Measurements from ENCODE around the gene SSC5D.
"Not testable (repeated sequence)": the region's sequence is repeated elsewhere in the genome, so short reads cannot be mapped to it uniquely, and the experiment has no call there.

The SSC5D gene

GRCh38 chr19:55508120-55508519 is 19.9 kb downstream of the SSC5D start:
- FAIRE-seq: no peak

- peak; percentile 80 for FAIRE-seq
These were observed 28.8 kb downstream of the SSC5D start for GRCh38 chr19:55516878-55517620.

DNA sequence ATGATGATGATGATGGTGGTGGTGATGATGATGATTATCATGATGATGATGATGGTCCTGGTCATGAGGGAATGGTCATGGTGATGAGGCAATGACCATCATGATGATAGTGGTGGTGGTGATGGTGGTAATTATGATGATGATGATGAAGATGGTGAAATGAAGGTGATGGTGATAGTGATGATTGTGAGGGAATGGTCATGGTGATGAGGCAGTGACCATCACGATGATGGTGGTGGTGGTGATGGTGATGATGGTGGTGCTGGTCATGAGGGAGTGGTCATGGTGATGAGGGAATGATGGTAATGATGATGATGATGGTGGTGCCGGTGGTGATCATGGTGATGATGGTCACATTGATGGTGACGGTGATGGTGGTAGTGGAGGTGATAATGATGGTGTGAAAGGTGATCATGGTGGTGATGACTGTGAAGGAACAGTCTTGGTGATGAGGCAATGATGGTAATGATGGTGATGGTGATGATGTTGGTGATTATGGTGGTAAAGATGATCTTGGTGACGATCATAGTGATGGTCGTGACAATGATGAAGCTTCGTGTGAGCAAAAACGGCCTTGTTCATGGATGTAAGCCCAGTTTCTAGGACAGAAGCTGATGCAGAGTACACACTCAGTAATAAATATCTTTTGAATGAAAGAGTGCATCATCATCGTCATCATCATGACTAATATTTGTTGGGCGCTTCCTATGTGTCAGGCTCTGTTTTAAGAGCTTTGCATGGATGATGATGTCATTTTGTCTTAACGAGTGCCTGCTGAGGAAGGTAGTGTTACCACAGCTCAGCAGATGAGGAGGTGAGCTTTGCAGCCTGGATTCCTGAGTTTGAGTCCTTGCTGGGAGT is 31.4 kb downstream of the SSC5D start:
- no peak for FAIRE-seq

- no peak for FAIRE-seq
These were observed 32.6 kb downstream of the SSC5D start for GRCh38 chr19:55520691-55521292.

DNA sequence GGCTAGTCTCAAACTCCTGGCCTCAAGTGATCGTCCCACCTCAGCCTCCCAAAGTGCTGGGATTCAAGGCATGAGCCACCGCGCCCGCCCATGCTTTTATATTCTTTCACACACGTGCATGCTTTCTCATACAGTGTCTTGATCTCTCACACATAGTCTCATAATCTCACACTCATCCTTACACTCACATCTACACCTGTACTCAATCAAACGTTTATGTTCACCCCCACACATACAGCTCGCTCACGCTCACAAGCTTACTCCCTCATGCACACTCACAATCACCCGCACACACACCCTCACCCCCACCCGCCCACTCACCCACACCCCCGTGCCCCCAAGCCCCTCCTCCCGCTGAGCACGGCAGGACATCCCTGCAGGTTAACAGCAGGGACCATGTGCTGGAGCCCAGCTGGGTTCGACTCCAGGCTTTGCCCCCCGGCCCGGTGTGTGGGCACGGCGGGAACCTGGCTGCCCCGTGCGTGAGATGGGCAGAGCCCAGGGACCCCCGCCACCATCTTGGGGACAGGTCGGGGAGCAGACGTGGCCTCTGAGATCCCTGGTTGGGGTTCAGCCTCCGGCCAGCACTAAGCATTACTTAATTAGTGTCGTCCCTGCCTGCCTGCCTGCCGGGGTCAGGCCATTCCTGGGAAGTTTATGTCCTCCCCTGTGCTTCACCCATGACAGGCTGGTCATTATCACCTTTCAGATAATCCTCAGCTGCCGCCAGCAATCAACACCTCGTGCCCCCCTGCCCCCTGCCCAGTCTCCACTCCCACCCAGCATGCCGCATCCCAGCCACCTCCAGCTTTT is 37.3 kb downstream of the SSC5D start:
- FAIRE-seq: no peak

GRCh38 chr19:55526216-55527196 is 38.3 kb downstream of the SSC5D start:
- no peak for FAIRE-seq

- FAIRE-seq: no peak
These were observed 39.2 kb downstream of the SSC5D start for GRCh38 chr19:55527197-55528029.

GRCh38 chr19:55528030-55528803 is 40.0 kb downstream of the SSC5D start:
- FAIRE-seq: no peak

DNA sequence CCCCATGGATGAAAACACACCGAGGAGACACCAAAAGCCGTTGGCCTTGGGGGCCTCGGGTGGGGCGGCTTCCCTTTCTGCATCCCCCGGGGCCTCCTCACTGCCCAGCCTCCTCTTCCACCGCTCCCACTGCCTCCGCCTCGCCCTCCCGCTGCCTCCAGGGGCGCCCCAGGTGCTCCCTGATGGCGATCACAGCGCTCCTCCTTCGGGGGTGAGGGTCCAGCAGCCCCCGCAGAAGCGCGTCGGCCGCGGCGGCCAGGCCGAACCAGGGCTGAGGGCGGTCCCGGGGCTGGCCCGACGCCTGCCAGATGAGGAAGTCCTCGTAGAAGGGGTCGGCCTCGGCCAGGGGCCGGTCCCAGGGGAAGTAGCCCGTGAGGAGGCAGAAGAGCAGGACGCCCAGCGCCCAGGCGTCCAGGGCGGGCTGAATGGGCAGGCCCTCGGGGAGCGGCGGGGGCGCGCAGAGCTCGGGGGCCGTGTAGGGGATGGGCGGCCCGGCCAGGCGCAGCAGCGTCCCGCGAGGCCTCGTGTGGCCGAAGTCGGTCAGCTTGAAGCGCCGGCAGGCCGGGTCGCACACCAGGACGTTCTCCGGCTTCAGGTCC is 41.5 kb downstream of the SSC5D start:
- no peak for FAIRE-seq

- FAIRE-seq: no peak
These were observed 42.8 kb downstream of the SSC5D start for GRCh38 chr19:55530996-55531395.

GRCh38 chr19:55534280-55534679 is 46.0 kb downstream of the SSC5D start:
- not testable (repeated sequence) for FAIRE-seq

DNA sequence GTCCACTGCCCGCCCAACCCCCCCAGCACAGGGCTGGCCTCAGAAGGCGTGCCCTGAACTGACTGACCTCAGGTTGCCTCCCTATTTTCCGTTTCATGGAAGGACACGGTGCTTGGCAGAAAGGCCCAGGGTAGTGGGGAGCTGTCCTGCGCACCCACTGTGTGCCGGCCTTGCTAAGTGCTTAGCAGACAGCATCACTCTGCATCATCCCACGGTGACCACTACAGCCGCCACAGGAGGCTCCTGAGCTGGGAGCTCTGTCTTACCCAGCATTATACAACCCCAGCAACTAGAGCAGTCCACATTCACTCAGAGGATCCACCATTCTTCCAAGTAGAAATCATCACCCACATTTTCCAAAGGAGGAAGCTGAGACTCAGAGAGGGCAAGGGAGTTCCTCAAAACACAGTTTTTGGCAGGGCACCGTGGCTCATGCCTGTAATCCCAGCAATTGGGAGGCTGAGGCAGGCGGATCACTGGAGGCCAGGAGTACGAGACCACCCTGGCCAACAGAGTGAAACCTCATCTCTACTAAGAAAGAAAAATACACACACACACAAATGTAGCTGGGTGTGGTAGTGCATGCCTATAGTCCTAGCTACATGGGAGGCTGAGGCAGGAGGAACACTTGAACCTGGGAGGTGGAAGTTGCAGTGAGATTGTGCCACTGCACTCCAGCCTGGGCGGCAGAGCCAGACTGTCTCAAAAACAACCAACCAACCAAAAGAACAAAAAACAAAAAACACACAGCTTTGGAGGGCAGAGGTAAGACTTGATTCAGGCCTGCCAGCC is 47.1 kb downstream of the SSC5D start:
- FAIRE-seq: no peak

DNA sequence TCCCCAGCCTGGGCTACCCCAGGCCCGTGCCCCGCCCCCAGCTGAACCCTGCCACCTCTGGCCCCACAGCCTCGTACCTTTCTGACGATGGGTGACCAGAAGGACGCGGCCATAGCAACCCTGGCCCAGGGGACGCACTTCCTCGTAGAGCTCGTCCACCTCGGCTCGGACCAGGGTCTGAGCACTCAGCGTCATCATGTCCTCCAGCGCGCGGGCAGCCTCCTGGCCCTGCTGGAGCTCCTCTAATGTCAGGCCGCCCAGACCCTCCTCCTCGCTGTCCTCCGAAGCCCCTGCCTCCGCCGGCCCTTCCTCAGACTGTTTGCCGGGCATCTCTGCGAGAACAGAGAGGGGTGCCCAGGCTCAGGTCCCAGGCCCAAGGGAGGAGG is 47.7 kb downstream of the SSC5D start:
- FAIRE-seq: no peak

DNA sequence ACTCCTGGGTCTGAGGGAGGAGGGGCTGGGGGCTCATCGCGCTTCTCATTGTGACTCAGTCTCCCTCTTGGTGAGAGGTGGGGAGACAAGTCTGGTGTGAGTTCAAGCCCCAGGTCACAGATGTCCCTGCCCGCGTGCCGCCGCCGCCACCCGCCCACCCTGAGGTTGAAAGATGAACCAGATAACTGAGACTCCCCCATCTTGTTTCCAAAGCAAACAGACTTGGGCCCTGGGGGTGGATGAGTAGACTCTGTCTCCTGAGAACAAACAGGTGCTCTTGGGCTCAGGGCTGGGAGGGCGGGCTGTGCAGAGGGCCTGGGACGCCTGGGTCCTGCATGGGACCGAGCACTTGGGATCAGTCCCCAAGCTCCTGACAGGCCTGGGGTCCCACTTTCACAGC is 48.1 kb downstream of the SSC5D start:
- no peak for FAIRE-seq

GRCh38 chr19:55536951-55537740 is 48.9 kb downstream of the SSC5D start, which contains the start of gene SBK2:
Gene SBK2, minus strand, starts transcription at chr19:55537133. Its CDS starts 839 bp downstream, at chr19:55536294.
- no peak for FAIRE-seq

- FAIRE-seq: no peak
These were observed 49.5 kb downstream of the SSC5D start for GRCh38 chr19:55537741-55538111.

- no peak for FAIRE-seq
These were observed 49.9 kb downstream of the SSC5D start for GRCh38 chr19:55538132-55538531.
